ENCODE data around the gene DPP4.

Gene DPP4

DNA sequence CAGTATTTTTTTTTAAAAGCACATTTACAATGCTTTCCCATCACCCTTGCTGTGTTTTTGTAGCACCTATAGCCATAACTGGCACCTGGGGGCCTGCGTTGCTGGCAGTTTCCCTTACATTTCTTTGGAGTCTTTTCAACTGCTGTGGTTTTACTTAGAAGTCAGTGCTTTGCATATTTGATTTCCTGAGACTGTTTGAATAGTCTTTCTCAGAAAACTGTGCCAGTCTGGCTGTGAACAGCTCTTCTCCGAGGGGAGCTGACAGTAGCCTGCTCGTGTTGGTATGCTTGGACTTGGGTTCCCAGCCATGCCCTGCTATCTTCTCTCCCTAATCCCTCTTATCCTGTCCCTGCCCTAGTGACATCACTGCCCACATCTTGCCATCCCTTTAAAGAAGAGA, 81.5 kb downstream of the DPP4 start:
- peak; percentile 27; the same call in 2 of the 3 replicates for ATAC-seq
- TF ChIP-seq TCF4 (CRISPR knock-in tag; IDR thresholded peaks at IDR 0.05; ENCODE audit: borderline replicate concordance) = no peak
- TF ChIP-seq SNAI2 (CRISPR knock-in tag; IDR thresholded peaks at IDR 0.05) = no peak
- no peak for TF ChIP-seq ZNF8 (CRISPR knock-in tag; IDR thresholded peaks at IDR 0.05)
- no peak for TF ChIP-seq BACH2 (CRISPR knock-in tag; IDR thresholded peaks at IDR 0.05; ENCODE audit: borderline replicate concordance)
- no peak for TF ChIP-seq ZFP3 (CRISPR knock-in tag; IDR thresholded peaks at IDR 0.05)
- TF ChIP-seq ZFP30 (CRISPR knock-in tag; IDR thresholded peaks at IDR 0.05) = no peak
- no peak for TF ChIP-seq PPARA (CRISPR knock-in tag; IDR thresholded peaks at IDR 0.05; ENCODE audit: borderline replicate concordance)

DNA sequence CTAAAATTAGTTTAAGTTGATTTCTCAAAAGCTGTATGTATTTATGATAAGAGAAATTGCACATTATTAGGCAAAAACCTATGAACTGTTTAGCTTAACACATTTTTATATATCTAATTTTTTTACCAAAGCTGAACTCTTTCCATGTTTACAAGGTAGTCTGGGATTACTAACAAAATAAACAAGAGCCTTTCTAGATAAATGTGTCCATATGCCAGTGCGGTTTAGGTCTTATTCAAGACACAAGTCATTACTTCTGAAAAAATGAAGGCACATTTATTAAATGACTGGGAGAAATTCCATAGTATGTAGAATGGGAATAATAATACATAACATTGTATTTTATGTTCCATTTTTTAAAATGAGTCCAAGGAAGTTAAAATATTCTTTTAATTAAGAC, 82.0 kb downstream of the DPP4 start:
- no peak for ATAC-seq
- TF ChIP-seq TCF4 (CRISPR knock-in tag; IDR thresholded peaks at IDR 0.05; ENCODE audit: borderline replicate concordance) (no peak), TOX (CRISPR knock-in tag; IDR thresholded peaks at IDR 0.05; ENCODE audit: borderline replicate concordance) (no peak)
- TF ChIP-seq, protein P1, sequence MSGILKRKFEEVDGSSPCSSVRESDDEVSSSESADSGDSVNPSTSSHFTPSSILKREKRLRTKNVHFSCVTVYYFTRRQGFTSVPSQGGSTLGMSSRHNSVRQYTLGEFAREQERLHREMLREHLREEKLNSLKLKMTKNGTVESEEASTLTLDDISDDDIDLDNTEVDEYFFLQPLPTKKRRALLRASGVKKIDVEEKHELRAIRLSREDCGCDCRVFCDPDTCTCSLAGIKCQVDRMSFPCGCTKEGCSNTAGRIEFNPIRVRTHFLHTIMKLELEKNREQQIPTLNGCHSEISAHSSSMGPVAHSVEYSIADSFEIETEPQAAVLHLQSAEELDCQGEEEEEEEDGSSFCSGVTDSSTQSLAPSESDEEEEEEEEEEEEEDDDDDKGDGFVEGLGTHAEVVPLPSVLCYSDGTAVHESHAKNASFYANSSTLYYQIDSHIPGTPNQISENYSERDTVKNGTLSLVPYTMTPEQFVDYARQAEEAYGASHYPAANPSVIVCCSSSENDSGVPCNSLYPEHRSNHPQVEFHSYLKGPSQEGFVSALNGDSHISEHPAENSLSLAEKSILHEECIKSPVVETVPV (CRISPR knock-in tag; IDR thresholded peaks at IDR 0.05) = no peak

DNA sequence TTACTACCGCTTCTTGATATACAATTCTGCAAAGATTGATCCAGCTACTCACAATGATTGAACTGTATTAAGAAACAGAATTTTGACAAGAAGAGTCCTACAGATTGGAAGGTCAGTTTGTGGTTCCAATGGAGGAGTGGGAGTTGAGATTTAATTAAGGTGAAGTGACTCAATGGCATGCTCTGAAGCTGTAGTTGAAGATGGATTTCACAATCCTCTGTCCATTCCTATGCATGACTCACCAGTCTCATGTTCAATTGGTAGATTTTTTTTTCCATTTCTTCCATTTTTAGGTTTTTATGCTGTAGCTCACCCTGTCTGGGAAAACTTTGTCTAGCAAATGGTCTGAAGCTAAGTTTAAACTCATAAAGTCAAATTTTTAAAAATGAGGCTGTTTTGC, 83.3 kb downstream of the DPP4 start:
- peak; percentile 81 for ATAC-seq

DNA sequence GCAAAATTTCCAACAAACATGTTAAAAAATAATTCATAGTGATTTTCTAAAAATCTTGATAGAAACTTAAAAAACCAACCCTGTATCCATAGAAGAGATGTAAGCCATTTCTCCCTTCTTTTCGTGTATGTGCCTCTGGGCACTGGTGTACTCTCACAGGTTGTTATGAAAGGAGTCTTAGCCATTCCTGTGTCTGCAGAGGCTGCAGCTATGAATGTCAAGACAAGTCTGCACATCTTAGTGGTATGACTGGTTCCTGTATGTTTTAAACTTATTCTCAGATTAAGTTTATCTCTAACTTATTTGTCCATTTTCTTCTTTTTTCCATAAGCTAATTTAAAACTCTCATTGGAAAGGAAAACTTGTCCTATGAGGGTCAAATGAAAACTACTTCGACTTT, 84.0 kb downstream of the DPP4 start:
- TF ChIP-seq GLIS3 (CRISPR knock-in tag; IDR thresholded peaks at IDR 0.05) = no peak
- TF ChIP-seq ZC3H10 (CRISPR knock-in tag; IDR thresholded peaks at IDR 0.05) = no peak
- TF ChIP-seq ZNF8 (CRISPR knock-in tag; IDR thresholded peaks at IDR 0.05) = no peak
- TF ChIP-seq, protein P2, sequence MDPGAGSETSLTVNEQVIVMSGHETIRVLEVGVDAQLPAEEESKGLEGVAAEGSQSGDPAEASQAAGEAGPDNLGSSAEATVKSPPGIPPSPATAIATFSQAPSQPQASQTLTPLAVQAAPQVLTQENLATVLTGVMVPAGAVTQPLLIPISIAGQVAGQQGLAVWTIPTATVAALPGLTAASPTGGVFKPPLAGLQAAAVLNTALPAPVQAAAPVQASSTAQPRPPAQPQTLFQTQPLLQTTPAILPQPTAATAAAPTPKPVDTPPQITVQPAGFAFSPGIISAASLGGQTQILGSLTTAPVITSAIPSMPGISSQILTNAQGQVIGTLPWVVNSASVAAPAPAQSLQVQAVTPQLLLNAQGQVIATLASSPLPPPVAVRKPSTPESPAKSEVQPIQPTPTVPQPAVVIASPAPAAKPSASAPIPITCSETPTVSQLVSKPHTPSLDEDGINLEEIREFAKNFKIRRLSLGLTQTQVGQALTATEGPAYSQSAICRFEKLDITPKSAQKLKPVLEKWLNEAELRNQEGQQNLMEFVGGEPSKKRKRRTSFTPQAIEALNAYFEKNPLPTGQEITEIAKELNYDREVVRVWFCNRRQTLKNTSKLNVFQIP (CRISPR knock-in tag; IDR thresholded peaks at IDR 0.05; ENCODE audit: borderline replicate concordance, low read depth) = no peak
- TF ChIP-seq, protein P3, sequence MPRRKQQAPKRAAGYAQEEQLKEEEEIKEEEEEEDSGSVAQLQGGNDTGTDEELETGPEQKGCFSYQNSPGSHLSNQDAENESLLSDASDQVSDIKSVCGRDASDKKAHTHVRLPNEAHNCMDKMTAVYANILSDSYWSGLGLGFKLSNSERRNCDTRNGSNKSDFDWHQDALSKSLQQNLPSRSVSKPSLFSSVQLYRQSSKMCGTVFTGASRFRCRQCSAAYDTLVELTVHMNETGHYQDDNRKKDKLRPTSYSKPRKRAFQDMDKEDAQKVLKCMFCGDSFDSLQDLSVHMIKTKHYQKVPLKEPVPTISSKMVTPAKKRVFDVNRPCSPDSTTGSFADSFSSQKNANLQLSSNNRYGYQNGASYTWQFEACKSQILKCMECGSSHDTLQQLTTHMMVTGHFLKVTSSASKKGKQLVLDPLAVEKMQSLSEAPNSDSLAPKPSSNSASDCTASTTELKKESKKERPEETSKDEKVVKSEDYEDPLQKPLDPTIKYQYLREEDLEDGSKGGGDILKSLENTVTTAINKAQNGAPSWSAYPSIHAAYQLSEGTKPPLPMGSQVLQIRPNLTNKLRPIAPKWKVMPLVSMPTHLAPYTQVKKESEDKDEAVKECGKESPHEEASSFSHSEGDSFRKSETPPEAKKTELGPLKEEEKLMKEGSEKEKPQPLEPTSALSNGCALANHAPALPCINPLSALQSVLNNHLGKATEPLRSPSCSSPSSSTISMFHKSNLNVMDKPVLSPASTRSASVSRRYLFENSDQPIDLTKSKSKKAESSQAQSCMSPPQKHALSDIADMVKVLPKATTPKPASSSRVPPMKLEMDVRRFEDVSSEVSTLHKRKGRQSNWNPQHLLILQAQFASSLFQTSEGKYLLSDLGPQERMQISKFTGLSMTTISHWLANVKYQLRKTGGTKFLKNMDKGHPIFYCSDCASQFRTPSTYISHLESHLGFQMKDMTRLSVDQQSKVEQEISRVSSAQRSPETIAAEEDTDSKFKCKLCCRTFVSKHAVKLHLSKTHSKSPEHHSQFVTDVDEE (CRISPR knock-in tag; IDR thresholded peaks at IDR 0.05) = no peak
- no peak for TF ChIP-seq ZNF70 (CRISPR knock-in tag; IDR thresholded peaks at IDR 0.05)
- no peak for TF ChIP-seq PPARA (CRISPR knock-in tag; IDR thresholded peaks at IDR 0.05; ENCODE audit: borderline replicate concordance)
- no peak for TF ChIP-seq BACH2 (CRISPR knock-in tag; IDR thresholded peaks at IDR 0.05; ENCODE audit: borderline replicate concordance)
- TF ChIP-seq, protein P1 (CRISPR knock-in tag; IDR thresholded peaks at IDR 0.05) = no peak
- TF ChIP-seq CSDC2 (CRISPR knock-in tag; IDR thresholded peaks at IDR 0.05) = no peak
- TF ChIP-seq TCF4 (CRISPR knock-in tag; IDR thresholded peaks at IDR 0.05; ENCODE audit: borderline replicate concordance) = no peak
- ATAC-seq = no peak

More for the DNA sequence above, 83.3 kb downstream of the DPP4 start:
- TF ChIP-seq ZNF8 (CRISPR knock-in tag; IDR thresholded peaks at IDR 0.05) (no peak), ZNF565 (CRISPR knock-in tag; conservative IDR thresholded peaks at IDR 0.05; ENCODE audit: low read depth) (no peak), ESRRG (CRISPR knock-in tag; IDR thresholded peaks at IDR 0.05) (no peak)
- TF ChIP-seq, protein P2 (CRISPR knock-in tag; IDR thresholded peaks at IDR 0.05; ENCODE audit: borderline replicate concordance, low read depth) = no peak
- TF ChIP-seq, protein P3 (CRISPR knock-in tag; IDR thresholded peaks at IDR 0.05) = no peak
